Loucy (cell line): ENCODE data around the gene ERGIC3.

ENCODE experiments used
- H2AFZ ChIP-seq: fragments of 200-600 bp; sonication (generic); 2 replicates; pipeline ENCODE4 v1.6.0; 2016; ENCODE audit warnings: antibody characterized with exemption, mild to moderate bottlenecking, low read length, moderate library complexity
- H3F3A ChIP-seq: fragments of 200-600 bp; 2 replicates; pipeline ENCODE4 v1.6.0; 2016; ENCODE audit warnings: antibody characterized with exemption, low read depth, mild to moderate bottlenecking
- H3K27me3 ChIP-seq: fragments of 200-600 bp; sonication (generic); 2 replicates; pipeline ENCODE4 v1.6.1; 2014; ENCODE audit warnings: low read length, mild to moderate bottlenecking; ENCODE audit not compliant: insufficient read depth, poor library complexity, severe bottlenecking
- H3K36me3 ChIP-seq: fragments of 200-600 bp; sonication (generic); 2 replicates; pipeline ENCODE4 v1.6.1; 2016; ENCODE audit warnings: low read length; ENCODE audit not compliant: insufficient read depth
- H3K4me1 ChIP-seq: fragments of 200-600 bp; sonication (generic); 2 replicates; pipeline ENCODE4 v1.5.1; 2014; ENCODE audit warnings: low read length, mild to moderate bottlenecking; ENCODE audit not compliant: insufficient read depth, poor library complexity, severe bottlenecking
- H3K4me2 ChIP-seq: fragments of 200-600 bp; sonication (generic); 2 replicates; pipeline ENCODE4 v1.6.0; 2014; ENCODE audit warnings: antibody characterized with exemption, low read length, low read depth, mild to moderate bottlenecking; ENCODE audit not compliant: poor library complexity, severe bottlenecking
- H3K4me3 ChIP-seq: fragments of 200-600 bp; sonication (generic); 2 replicates; pipeline ENCODE4 v1.5.1; 2014; ENCODE audit warnings: low read length, mild to moderate bottlenecking, mixed read lengths; ENCODE audit not compliant: poor library complexity, severe bottlenecking
- H3K79me2 ChIP-seq: fragments of 200-600 bp; sonication (generic); 2 replicates; pipeline ENCODE4 v1.6.1; 2014; ENCODE audit warnings: low read length; ENCODE audit not compliant: insufficient read depth
- H3K9ac ChIP-seq: fragments of 200-600 bp; sonication (generic); 2 replicates; pipeline ENCODE4 v1.6.0; 2014; ENCODE audit warnings: mild to moderate bottlenecking, low read depth, low read length, moderate library complexity; ENCODE audit not compliant: poor library complexity, severe bottlenecking
- H3K9me2 ChIP-seq: fragments of 200-600 bp; sonication (generic); replicated peaks from 2 replicates; pipeline ENCODE4 v1.6.1; 2016; ENCODE audit warnings: low read depth, low read length, mixed read lengths
- H3K9me3 ChIP-seq: fragments of 200-600 bp; sonication (generic); 2 replicates; pipeline ENCODE4 v1.6.1; 2014; ENCODE audit warnings: mild to moderate bottlenecking, antibody characterized with exemption, low read length, low read depth; ENCODE audit not compliant: insufficient read depth
- H4K20me1 ChIP-seq: fragments of 200-600 bp; sonication (generic); 2 replicates; pipeline ENCODE4 v1.6.0; 2014; ENCODE audit warnings: antibody characterized with exemption, low read length, mild to moderate bottlenecking; ENCODE audit not compliant: insufficient read depth, poor library complexity, severe bottlenecking
- EZH2phosphoT487 ChIP-seq: fragments of 200-600 bp; IDR thresholded peaks from 2 replicates; pipeline ENCODE4 v1.6.1; 2018; ENCODE audit warnings: antibody characterized with exemption, mild to moderate bottlenecking, moderate library complexity, borderline replicate concordance
- TF ChIP-seq, protein P1 (sequence below): fragments of 200-600 bp; sonication (generic); conservative IDR thresholded peaks from 2 replicates; pipeline ENCODE4 v1.5.1; 2014; ENCODE audit warnings: mild to moderate bottlenecking, antibody characterized with exemption, low read length

ERGIC3 gene

DNA sequence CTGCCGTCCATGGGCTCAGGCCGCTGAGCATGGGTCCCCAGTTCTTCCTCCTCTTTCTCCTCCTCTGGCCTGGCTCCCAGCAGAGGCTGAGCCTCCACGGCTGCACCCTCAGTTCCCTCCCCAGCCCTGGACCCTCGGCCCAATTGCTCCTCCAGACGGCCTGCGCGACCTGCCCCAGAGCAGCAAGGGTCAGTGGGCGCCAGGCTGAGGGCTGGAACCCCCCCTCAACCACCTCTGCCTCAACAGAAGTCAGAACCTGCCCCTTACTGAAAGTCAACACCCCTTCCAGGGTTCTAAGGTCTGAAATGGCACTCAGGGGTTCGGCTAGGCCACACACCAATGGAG, 57.9 kb downstream of the ERGIC3 start:
- Histone ChIP-seq H3K4me3 (no peak overlapping the region), H3F3A (no peaks in the 10 kb centered on the region), H3K9me3 (no peaks in the 10 kb centered on the region), H3K4me1 (no peaks in the 10 kb centered on the region), H3K9me2 (no peaks in the 10 kb centered on the region), H3K79me2 (no peaks in the 10 kb centered on the region), H3K27me3 (no peaks in the 10 kb centered on the region), H2AFZ (no peak overlapping the region), H3K36me3 (no peaks in the 10 kb centered on the region), H4K20me1 (no peaks in the 10 kb centered on the region), H3K4me2 (no peak overlapping the region), H3K9ac (no peak overlapping the region)
- no peak for TF ChIP-seq EZH2phosphoT487
- TF ChIP-seq, protein P1, sequence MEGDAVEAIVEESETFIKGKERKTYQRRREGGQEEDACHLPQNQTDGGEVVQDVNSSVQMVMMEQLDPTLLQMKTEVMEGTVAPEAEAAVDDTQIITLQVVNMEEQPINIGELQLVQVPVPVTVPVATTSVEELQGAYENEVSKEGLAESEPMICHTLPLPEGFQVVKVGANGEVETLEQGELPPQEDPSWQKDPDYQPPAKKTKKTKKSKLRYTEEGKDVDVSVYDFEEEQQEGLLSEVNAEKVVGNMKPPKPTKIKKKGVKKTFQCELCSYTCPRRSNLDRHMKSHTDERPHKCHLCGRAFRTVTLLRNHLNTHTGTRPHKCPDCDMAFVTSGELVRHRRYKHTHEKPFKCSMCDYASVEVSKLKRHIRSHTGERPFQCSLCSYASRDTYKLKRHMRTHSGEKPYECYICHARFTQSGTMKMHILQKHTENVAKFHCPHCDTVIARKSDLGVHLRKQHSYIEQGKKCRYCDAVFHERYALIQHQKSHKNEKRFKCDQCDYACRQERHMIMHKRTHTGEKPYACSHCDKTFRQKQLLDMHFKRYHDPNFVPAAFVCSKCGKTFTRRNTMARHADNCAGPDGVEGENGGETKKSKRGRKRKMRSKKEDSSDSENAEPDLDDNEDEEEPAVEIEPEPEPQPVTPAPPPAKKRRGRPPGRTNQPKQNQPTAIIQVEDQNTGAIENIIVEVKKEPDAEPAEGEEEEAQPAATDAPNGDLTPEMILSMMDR: no peak

DNA sequence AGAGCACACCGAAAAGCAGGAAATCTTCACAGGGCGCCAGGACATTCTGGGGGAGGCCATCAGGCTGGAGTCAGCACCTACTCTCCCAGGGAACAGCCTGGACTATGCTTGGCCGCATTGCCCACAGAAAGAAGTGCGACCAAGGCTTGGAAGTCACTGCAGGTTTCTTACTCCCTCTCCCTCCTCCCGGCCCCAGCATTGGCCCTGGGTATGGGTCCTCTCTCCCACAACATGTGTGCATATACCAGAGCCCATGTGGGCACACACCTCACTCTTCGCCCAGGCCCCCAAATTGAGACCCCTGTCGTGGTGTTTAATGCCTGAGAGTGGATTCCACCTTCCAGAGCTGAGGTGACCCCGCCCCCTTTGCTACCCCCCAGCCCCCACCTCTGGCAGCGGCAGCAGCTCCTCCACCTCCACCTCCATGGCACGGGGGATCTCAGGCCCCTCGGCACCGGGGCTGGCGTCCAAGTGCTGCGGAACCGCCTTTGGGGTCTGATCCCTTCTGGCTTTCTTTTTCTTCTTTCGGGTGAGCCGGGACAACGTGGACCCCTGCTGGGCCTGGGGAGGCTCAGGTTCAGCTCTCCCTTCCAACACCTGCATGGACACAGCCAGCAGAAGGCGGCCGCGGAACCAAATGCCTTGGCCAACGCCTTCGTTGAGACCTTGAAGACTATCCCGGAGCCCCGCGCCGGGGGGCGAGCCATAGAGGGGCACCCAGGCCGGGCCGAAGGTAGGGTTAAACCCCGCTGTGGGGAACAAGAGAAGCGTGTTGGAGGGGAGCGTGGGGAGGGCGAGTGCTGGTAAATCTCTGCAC, 58.5 kb downstream of the ERGIC3 start:
- no peaks in the 10 kb centered on the region for H3K9me2 ChIP-seq
- no peak overlapping the region for H3K4me3 ChIP-seq

DNA sequence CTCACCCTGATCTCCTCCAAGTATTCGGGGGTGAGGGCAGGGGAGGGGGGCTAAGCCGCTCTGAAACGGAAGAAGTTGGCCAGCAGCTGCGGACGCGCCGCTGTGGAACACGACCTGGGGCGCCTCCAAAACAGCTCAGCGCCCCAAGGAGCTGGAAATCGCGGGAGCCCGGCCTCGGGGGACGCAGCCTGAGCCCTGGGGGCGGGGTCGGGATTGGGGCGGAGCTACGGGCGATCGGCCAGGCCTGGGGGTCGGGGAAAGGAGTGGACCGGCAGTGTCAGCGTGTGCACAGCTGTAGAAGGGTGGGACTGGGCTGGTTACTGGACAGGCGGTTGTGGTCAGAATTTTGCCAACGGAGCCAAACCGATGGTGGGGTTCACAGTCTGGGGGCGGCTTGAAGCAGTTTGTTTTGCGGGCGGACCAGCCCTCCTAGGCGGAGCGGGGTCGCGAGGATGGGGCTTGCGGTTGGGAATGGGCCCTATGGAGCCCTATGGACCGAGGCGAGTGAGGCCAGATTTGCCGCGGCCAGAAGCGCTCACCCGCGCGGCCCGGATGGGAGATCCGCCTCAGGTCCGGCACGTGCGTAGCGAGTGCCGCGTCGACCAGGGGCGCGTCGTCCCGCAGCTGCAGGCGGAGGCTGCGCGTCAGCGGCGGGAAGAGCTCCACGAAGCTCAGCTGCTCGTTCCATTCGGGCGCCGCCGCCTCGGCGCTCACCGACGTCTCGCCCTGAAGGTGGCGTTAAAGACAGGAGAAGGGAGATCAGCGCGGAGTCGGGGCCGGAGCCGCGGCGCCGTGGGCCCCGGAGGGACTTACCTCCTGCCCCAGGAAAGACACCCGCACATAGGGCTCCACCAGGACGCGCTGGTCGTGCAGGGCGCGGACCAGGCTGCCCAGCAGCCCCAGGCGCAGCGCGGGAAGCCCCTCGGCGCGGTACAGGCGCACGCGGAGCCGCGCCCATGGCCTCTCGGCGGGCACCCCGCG, 59.4 kb downstream of the ERGIC3 start:
- Histone ChIP-seq H3K9me2 (no peaks in the 10 kb centered on the region), H3K9me3 (no peaks in the 10 kb centered on the region), H2AFZ (no peak overlapping the region), H3F3A (no peaks in the 10 kb centered on the region), H3K9ac (no peak overlapping the region), H3K4me2 (no peak overlapping the region), H3K27me3 (no peaks in the 10 kb centered on the region), H3K36me3 (no peaks in the 10 kb centered on the region), H3K79me2 (no peaks in the 10 kb centered on the region), H3K4me1 (no peaks in the 10 kb centered on the region), H3K4me3 (no peak overlapping the region), H4K20me1 (no peaks in the 10 kb centered on the region)
- no peak for TF ChIP-seq EZH2phosphoT487
- TF ChIP-seq, protein P1: no peak

More for the DNA sequence above, 58.5 kb downstream of the ERGIC3 start:
- no peak overlapping the region for H2AFZ ChIP-seq
- TF ChIP-seq, protein P1: no peak
- TF ChIP-seq EZH2phosphoT487: no peak
- no peak overlapping the region for H3K4me2 ChIP-seq
- no peaks in the 10 kb centered on the region for H3K9me3 ChIP-seq
- no peaks in the 10 kb centered on the region for H3F3A ChIP-seq
- H4K20me1 ChIP-seq: no peaks in the 10 kb centered on the region
- H3K79me2 ChIP-seq: no peaks in the 10 kb centered on the region
- no peaks in the 10 kb centered on the region for H3K36me3 ChIP-seq
- H3K4me1 ChIP-seq: no peaks in the 10 kb centered on the region
- H3K27me3 ChIP-seq: no peaks in the 10 kb centered on the region
- no peak overlapping the region for H3K9ac ChIP-seq
